Stimulated activated CD4-positive, alpha-beta T cell treated with anti-CD3 and anti-CD28 coated beads, TNF-alpha, amount 100 ng/mL, for 1 hour (primary cell): ENCODE measurements around the gene RBFOX1.

Source experiments
- DNase-seq, 3 donors: peaks; one replicate each; pipeline ENCODE4 v3.0.0-alpha.2; 2020; ENCODE audit warnings: low read depth in 3 of 3, low spot score in 1 of 3

The RBFOX1 gene

DNA sequence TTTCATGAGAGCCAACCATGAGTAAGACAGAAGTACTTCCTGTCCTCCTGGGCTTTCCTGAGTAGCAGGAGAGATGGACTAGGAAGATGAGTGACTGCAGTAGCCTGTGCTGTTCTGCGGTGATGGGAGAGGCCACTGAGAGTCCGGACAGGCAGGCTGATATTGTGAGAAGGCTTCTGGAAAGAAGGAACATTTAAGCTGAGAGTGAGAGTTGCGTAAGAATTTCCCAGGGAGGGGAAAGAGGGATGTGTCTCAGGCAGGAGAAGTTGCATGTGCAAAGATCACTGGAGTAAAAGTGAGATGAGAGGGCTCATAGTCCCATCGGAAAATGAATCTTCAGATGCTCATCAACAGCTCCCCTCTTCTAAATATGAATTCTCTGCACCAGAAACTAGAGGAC is 258.3 kb downstream of the RBFOX1 start:
- DNase-seq = no peak

DNA sequence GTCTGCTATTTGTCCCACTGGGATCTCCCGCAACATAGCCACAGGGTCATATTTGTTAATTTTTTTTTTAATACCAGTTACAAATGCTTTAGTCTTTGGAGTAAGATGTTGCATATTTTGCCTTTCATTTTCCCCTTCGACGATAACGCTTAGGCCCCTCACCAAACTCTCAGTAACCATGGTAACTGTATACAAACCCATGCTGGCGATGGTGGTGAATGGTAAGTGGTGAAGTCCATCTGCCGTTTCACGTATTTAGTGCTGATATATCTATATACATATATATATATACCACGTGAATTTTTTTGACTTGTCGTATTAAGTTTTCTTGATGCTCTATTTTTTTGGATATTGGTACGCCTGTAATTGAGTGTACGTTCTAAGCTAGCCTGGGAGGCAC is 263.7 kb downstream of the RBFOX1 start:
- DNase-seq = no peak

DNA sequence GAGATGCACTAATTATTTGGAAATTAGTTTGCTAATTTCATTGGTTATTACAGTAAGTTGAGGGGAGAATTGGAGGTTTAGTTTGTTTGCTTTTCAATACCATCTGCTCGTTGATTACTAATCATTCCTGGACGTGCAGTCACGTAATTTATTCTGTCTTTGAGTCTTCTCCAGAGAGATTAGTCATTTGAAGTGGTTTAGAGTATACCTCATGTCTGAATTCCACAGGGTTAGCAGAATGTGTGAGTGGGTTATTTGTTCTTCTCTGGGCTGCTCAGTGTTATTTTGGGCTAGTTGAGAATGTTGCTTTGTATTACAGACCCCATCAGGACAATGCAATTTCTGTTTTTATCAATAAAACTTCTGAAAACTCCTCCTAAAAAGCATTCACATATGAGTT is 265.0 kb downstream of the RBFOX1 start:
- DNase-seq = no peak

DNA sequence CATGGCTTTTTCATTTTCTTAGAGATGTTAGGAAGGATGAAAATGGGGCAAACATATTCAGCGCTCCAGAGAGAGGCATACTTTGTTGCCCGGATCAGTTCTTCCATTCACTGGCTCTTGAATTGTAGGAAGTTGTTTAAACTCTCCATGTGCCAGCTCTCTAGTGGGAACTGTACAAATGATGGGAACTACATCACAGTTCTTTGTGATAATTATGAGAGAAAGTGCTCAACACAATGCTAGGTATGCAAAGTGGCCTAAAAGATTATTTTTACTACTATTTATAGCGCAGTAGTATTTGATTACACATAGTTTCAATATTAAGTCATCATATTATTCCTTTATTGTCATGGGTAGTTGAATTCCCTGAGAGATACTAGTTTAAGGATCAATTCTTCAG is 268.5 kb downstream of the RBFOX1 start:
- no peak for DNase-seq

DNA sequence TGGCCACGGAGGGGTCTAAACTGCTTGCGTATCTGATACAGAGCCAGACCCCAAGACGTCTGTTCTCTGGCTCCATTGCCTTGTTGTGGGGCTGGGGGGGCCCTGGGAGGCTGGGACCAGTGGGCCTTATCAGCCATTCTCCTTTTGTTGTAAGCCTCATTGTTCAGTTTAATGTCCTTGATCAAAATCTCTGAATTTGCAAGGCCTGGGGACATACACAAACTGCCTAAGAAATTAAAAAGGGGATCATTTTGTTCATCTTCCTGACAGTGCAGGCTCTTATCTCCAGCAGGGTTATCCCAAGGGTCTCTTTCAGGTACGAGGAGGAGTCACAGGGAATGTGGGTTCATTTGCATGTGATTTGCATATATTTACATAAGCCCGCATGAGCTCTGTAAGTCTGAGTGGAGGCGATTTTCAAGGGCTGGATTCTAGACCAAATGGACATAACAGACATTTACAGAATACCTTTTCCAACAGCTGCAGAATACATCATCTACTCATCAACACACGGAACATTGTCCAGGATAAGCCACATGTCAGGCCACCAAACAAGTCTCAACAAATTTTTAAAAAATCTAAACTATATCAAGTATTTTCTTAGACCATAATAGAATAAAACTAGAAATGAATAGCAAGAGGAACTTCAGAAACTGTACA is 269.8 kb downstream of the RBFOX1 start:
- no peak for DNase-seq

DNA sequence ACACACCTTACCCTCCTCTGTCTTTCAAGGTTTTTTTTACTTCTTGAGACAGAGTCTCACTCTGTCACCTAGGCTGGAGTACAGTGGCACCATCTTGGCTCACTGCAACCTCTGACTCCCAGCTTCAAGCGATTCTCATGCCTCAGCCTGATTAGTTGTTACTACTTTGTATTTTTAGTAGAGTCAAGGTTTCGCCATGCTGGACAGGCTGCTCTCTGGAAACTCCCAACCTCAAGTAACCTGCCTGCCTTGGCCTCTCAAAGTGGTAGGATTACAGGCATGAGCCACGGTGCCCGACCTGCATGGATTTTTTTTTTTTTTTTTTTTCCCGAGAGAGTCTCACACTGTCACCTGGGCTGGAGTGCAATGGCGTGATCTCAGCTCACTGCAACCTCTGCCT is 273.2 kb downstream of the RBFOX1 start:
- no peak for DNase-seq

DNA sequence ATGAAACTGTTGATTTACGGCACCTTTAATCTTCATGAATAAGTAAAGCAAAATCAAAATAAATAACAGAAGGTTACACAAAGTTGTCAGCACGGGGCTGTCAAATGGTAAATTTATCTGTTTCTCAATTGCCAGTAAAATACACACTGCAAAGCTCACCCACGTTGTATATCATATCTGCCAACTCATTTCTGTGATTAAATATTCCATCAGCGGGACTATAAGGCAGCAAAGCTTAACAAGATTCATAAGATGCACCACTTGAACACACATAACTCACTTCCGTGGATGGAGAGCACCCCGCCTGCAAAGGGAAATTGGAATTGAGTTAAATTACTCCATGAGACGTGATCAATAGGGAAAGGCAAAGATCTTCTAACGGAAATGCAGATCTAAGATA is 280.0 kb downstream of the RBFOX1 start:
- no peak for DNase-seq

DNA sequence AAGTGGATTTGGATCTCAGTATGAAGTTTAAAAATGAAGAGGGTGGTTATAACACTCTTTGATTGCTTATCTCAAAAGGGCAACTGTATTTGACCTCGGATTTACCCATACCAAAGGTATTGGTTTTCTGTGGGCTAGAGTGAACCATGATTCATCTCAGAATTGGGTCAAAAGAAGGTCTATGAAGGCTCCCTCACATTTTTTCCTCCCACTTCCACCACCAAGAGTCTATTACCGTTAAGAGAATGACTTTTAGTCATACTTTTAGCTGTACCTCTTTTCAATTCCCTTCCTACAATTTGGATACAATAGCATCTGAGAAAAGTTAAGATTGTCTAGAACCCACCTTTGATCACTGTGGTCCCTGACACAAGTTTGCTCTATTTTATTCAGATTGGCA is 280.9 kb downstream of the RBFOX1 start:
- DNase-seq = no peak

DNA sequence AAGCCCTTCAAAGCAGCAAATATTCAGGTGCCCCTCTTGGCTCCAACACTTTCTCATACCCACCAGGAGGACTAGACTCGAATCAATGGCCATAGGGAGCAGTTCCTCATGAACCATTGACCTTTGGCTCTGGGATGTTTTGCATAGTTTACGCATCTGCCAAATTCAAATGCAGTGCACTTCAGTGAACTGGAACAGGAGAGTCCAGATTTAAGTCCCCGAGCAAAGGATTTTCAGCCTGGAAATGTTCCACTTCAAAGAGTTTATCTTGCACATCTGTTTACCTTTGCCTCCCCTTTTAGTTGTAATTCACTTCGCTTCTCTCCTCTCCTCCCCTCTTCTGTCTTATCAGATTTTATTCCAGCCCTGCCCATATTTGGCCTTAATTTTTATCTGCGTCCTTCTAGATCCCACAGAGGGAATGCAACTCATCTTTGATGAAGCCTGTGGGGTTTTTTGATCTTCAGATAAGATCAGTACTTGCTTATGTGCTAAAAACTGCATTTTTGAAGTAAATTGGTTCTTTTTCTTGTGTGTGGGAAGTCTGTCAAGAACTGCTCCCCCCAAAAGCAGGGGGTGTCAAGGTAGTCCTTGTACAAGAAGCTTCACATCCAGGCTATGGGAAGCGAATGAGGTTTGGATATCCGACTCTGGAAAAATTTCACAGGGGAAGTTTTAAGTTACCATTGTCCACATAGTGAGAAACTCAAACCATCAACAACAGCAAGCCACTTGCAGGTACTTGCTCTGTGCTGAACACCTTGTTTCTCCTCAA is 281.6 kb downstream of the RBFOX1 start:
- DNase-seq = no peak

DNA sequence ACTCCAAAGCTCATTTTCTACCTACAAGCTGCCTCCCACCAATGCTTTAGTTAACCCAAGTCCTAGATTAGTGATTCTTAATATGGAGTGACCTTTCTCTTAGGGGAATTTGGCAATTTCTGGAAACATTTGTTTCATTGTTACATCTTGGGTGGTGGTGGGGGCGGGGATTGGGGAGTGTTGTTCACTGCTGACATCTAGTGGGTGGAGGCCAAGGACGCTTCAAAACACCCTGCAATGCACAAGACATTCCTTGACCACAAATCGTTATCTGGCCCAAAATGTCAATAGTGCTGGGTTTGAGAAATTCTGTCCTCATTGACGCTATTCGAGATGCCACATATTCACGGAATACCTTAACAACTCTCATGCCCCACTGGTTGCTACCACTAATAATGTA is 282.9 kb downstream of the RBFOX1 start:
- no peak for DNase-seq

DNA sequence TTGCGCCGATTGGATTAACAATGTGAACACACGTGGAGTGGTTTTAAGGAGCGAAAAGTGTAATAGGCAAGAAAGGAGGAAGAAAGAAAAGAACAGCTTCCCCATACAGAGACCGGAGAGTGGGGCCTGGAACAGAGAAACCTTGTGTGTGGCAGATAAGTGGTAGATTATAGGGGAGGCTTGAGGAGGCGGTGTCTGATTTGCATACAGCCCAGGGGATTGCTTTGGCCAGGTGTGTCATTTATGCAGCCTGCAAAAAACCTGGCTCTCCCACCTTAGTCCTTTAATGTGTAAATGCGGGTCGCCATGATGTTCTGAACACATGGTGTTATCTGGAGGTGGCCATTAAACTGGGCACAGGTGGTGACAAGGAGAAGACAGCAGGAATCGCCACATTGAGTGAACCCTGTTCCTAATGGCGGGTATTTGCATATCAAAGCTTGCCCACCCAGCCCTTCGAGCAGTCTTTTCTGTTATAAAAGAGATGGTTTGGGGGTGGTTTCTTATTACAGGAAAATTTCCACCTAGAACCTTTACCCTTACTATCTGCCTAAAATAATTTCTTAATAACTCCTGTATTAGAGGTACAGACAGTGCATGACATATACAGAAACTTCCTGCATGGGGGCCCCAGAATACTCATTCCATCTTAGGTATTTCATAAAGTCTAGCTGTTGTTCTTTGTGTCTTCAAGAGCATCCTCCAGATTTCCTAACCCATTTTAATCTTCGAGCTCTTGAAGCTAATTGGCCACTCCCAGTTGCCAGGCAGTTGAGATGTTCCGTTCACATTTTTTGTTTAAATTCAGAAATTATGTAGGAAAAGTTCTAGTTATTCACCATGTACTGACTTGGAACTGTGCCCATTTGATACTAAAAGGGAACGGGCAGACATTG is 292.5 kb downstream of the RBFOX1 start:
- DNase-seq = no peak

DNA sequence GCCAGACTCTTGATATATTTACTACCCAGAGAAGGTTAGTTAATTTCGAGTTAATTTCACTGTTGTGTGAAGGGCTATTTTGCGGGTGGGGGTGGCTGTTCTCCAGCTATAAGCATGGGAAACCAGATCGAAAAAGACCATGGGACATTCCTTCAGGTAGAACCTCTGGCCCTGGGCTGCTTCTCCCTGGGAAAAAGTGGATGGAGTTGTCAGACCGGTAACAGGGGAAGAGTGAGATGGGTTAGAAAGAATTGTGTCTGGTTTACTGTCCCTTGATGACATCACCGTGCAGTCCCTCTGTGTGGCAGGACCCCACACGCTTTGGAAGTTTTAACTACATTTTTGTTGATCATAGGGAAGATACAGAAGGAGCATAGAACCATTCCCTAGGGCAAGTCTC is 296.3 kb downstream of the RBFOX1 start:
- no peak for DNase-seq

DNA sequence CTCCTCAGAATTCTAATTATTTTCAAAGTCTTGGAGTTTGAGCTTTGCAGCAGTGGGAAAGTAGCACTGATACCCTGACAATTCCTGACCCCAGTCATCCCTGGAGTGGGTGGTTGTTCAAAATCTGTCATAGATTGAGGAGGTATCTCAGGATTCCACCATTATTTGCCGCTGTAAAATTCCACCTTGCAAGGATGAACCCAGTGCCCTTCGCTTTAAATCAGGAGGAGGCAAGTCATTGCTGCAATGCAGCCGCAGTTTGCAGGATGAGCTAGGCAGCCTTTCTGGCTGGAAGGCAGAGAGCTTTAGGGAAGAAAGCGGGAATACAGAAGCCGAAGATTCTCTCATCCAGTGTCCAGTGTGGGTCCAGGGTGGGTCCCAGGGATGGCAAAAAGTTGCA is 296.9 kb downstream of the RBFOX1 start:
- DNase-seq = no peak

DNA sequence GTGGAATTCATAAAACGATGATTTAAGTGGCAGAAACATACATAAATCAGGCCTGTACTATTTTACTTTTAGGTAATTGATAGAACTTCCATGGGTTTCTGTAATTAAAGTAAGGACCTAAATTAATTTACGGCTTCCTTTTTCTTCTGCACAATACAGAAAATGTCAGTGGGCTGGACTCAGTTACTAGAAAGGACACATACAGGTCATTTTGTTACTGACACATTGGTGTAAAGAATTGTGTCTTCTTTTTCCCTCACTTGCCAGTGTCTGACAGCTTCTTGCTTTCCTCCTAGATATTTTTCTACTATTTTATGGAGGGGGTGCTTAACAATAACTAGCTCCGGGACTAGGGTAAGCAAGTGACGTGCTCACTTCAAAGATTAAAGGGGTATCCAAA is 304.8 kb downstream of the RBFOX1 start:
- no peak for DNase-seq

DNA sequence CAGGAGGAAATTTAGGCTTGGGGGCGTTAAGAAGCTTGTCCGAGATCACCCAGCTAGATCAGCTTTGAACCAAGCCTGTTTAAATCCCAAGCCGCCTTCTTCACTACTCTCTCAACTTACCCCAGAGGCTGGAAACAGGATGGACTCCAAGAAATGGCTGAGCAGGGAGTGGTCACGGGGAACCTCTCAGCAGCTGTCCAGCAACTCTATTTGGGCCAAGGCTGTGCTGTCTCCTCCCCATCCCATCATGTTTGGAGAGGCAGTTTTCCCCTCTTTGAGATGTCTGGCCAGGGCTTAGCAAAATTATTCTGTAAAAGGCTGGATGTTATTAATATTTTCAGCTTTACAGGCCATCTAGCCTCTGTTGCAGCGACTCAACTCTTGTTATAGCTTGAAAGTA is 305.7 kb downstream of the RBFOX1 start:
- no peak for DNase-seq

DNA sequence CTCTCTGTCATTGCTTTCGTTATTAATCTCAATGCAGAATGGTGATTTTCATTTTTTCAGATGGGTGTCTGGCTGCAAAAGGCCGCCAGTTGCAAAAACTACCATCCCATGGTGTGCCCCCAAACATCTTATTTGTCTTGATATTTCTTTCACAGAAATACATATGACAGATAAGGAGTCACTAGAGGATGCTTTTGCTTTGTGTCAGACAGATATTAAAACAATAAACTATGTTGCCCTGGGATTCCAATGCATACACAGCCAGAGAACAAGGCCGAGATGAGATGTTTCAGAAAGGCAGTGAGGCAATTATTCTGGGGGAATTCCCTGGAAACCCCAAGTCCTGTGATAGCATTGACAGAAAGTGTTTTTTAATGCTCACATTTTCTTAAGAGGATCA is 307.7 kb downstream of the RBFOX1 start:
- no peak for DNase-seq

DNA sequence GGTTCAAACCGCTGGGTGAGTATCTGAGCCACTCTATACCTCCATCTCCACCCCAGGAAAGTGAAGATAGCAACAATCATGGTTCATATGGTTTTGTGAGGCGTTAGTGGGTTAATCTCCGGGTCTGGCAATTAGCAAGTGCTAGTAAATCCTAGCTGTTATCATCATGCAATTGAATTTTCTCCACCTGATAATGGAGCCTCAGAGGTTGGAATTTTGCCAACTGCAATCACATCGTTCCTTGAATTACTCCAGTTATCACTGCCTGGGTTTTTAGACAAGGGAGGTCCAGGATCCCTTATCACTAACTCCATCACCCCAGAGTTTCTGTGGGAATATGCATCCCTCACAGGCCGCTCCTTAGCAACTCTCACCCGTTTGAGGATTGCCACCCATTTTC is 311.5 kb downstream of the RBFOX1 start:
- DNase-seq = no peak

DNA sequence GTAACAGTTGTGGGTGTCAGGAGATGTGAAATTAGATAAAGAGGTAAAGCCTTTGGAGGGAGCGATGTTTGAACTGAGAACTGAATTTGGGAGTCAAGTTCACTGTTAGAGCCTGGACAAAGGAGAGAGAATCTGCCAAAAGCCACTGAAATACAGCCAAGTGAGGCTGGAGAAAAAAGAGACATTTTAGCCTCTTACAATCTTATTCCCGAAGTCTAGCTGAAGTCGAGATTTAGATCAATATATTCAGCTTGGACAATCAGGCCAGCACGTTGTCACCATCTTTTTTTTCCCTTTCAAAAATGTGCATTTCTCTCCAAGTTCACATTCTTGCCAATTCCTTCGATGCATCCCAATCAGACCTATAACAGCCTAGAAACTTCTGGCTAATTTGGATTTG is 312.2 kb downstream of the RBFOX1 start:
- no peak for DNase-seq

DNA sequence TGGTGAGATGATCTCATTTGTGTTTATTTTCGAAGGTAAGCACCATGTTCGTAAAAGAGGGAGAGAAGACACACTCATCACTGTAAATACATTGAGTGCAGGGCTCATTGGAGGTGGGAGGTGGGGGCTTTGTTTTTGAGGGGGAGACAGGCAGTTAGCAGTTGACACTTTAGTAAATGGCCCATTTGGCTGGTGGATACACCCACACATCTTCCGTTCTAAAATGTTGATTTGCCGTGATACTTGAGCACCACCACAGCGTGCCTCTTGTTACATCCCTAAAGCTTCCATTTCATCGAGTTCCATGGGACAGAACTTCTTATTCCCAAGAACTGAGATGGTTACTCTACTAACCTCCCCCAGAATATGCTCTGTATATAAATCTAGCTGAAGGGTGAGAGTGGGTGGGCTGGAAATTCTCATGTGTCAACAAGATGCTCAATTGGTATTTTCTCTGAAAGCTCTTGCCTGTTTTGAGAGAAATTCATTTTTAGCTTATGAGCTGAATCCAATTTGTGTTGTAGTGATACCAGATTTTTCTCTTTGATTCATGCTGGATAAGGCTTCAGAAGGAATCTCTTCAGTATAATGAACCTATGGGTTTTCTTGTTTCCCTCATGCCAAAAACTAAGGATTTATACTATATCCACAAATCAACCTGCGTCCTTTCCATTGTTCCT is 314.3 kb downstream of the RBFOX1 start:
- no peak for DNase-seq

DNA sequence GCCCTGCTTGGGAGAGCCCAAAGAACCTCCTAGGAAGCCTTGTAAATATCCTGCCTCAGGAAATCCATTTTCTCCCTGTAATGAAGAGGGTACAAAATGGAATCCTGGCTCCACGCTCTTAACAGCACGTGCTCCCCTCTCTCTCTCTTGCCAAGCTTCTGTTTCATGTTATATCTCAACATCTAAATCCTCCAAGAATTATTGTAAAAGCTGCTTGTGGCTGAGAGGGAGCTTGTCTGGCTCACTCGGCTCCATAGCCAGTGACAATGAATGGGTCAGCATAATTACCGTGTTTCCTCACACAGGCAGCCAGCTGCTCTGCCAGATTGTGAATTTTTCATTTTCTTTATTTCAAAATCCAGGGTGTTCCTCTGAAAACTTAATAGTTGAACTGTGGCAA is 317.8 kb downstream of the RBFOX1 start:
- DNase-seq = no peak

DNA sequence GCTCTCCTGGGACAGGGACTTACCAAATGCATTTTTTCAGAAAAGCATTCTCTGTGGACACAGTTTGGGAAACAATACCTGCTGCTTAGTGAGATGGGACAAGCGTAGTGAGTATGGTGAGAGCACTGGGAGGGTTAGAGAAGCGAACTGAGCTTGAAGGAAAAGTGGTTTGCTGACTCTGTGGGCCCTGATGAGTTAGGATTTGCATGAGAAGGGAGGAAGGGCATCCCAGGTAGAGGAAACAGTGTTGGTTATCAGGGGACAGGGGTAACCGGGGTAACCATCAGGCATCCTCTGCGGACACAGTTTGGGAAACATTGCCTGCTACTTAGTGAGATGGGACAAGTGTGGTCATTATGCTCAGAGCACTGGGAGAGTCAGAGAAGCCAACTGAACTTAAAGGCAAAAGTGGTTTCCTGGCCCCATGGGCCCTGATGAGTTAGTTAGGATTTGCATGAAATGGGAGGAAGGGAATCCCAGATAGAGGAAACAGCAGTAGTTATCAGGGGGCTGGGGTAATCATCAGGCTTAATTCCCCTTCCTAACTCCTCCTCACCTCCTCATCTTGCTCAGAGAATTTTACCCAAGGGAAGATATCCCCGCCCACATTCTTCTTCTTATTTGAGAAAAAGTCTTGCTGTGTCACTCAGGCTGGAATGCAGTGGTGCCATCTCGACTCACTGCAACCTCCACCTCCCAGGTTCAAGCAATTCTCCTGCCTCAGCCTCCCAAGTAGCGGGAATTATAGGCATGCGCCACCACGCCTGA is 319.3 kb downstream of the RBFOX1 start:
- DNase-seq = no peak
